GM18526 (cell line): ENCODE results near the gene SPOCK2.

ENCODE experiments used
- POLR2A ChIP-seq: IDR thresholded peaks from 3 replicates; pipeline ENCODE4 v1.6.1; 2011; ENCODE audit not compliant: insufficient read length; ENCODE audit errors: extremely low read depth

The SPOCK2 gene

GRCh38 chr10:72009425-72010081, 78.8 kb downstream of the SPOCK2 start:
- no peak for TF ChIP-seq POLR2A

GRCh38 chr10:72009051-72009424, 79.3 kb downstream of the SPOCK2 start:
- TF ChIP-seq POLR2A, result no peak
